ENCODE measurements around the gene PRRT2.
"Not testable (repeated sequence)": the region's sequence is repeated elsewhere in the genome, so short reads cannot be mapped to it uniquely, and the experiment has no call there.

PRRT2 gene

DNA sequence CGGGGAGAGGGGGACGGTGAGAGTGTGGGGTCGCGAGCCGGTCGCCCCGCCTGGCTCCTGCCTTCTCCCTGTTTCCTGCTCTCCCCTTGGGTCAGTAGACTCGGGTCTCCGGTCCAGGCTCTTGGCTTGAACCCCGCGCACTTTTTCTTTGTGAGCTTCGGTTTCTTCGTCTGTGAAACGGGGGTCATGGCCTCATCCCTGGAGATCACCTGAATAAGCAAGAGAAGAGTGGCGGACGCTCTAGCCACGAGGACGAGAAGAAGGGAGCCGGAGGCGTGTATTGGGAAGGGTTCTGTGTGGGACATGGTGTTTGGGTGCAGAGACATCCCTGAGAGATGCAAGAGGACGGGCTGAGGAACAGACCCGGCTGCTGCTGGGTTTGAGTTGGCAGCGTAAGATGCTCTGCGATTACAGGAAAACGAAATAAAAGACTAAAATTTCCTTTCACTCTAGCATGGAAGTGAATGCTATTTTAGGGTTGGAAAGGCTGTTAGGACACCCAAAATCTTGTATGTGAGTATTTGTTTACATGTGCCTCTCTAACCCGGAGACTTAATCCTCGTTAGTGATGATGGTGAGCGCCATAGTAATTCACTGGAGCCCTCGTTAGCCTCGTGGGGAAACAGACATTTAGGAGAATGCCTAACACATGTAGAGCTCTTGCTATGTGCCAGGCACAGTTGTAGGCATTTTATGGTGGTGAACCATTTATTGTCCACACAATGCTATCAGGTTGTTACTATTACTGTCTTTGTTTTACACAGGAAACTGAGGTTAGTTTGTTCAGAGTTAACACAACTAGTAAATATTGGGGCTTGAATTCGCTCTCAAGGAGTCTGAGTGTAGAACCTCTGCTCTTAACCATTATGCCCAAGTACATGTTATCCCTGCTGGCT, 20.8 kb upstream of the PRRT2 start:
- no peak for DNase-seq

DNA sequence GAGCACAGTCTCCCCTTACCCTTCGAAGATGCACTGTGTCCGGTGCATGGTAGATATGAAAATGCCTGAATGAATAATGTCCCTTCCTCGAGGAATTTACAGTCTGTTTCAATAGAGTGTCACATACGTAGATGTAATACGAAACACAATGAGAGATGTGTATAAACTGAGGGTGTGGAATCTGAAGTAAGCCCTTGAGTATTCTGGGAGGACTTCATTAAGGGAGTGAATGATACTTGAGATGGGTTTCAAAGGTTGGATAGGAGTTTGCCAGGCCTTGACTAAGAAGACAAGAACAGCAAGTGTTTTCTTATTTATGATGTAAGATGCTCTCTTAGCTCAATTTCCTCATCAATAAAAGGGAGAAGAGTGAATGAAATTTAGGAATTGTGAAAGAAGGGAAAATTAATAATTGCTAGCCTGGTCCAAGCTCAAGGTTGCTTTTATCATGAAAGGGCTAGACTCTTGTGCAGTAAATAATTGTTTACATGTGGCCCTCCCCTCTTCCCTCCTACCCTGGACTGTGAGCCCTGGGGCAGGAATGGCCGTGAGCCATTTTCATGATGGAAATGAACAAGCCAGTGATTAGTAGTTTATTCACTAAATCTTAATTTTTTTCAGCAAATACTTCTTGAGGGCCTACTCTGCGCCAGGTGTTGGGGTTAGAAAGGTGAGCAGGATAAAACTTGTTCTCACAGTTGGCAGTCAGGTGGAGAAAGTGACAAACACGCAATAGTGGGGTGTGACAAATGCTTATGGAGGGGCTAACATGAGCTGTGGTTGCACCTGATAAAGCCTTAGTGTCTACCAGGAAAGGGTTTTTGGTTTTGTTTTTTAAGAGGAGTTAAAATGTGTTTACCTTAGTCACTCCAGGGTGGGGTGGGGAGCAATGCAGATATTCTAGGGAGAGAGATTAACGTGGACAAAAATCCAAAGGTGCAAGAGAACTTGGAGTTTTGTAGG, 19.9 kb upstream of the PRRT2 start:
- no peak for DNase-seq

DNA sequence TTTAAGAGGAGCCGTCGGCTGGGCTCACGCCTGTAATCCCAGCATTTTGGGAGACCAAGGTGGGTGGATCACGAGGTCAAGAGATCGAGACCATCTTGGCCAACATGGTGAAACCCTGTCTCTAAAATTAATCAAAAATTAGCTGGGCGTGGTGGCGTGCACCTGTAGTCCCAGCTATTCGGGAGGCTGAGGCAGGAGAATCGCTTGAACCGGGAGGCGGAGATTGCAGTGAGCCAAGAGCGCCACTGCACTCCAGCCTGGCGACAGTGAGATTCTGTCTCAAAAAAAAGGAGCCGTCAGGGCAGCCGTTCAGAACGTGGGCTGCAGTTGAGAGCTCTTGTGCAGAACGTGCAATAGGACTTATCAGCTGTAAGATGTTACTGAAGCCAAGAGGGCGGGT, 18.8 kb upstream of the PRRT2 start:
- DNase-seq, result not testable (repeated sequence)

DNA sequence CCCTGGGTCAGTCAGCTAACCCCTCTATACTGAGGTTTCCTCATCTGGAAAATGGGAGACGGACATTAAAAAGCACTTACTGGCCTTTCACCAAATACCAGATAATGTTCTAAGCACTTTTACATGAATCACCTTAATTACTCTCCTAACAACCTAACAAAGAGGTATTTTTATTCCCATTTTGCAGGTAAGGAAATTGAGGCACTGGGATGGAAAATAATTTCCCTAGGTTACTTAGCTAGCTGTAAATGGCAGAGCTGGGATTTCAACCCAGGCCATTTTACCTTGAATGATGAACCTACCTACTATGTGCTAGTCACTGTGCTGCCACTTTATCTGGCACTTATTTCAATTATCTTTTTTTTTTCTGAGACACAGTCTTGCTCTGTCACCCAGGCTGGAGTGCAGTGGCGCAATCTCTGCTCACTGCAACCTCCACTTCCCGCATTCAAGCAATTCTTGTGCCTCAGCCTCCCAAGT, 17.7 kb upstream of the PRRT2 start:
- no peak for DNase-seq

DNA sequence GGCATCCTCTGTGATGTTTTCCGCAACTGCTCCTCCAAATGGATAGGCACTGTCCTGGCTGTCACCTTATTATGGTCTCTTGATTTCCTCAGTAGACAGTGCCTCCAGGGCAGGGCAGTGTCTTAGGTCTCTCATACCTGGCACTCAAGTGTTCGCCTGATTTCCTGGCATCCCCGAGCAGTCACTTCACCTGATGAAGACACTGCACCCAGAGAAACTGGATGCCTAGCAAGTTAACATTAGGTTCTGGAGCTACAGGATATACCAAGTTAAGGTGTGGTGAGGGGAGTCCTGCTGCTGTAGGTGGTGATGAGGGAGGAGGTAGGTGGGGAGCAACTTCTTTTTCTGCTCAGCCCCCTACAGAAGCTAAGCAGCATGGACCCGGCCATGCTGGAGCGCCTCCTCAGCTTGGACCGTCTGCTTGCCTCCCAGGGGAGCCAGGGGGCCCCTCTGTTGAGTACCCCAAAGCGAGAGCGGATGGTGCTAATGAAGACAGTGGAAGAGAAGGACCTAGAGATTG, 9.5 kb upstream of the PRRT2 start:
- DNase-seq, result no peak

DNA sequence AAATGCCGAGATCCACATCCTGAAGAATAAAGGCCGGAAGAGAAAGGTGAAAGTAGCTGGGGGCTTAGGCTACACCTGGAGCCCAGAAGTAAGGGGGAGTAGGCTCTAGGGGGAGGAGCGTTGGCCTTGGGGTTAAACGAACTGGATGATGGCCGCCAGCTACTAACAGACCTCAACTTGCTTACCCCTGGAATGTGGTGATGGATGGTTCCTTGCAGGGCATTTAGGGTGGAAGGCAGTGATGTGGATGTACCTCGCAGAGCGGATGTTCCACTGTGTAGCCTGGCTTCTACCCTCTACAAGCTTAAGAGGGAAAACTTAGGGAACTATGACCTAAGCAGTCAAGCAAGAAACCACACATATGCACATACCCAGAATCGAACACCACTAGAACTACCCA, 8.0 kb upstream of the PRRT2 start:
- DNase-seq, result no peak

DNA sequence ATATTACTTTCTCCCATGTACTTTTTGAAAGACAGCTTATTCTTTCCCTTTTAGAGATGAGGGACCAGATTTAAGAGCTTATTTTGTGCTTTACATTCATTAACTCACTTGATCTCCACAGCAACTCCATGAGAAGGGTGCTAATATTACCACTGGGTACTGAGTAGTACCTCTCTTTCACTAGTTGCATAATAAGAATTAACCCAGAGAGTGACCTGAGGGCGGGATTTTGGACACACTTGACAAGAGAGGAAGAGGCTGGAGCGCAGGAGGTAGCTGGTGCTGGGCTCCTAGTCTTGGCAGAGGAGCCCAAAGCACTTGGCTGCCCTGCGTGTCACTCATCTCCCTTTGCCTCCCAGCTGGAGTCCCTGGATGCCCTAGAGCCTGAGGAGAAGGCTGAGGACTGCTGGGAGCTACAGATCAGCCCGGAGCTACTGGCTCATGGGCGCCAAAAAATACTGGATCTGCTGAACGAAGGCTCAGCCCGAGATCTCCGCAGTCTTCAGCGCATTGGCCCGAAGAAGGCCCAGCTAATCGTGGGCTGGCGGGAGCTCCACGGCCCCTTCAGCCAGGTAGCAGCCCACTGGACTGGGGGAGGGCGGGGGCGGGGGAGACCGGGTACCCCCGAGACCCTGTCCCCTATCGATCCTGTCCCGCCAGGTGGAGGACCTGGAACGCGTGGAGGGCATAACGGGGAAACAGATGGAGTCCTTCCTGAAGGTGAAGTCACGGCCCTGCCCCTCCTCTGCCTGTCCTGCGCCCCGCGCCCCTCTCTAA, 7.3 kb upstream of the PRRT2 start:
- DNase-seq, result peak; percentile 21

DNA sequence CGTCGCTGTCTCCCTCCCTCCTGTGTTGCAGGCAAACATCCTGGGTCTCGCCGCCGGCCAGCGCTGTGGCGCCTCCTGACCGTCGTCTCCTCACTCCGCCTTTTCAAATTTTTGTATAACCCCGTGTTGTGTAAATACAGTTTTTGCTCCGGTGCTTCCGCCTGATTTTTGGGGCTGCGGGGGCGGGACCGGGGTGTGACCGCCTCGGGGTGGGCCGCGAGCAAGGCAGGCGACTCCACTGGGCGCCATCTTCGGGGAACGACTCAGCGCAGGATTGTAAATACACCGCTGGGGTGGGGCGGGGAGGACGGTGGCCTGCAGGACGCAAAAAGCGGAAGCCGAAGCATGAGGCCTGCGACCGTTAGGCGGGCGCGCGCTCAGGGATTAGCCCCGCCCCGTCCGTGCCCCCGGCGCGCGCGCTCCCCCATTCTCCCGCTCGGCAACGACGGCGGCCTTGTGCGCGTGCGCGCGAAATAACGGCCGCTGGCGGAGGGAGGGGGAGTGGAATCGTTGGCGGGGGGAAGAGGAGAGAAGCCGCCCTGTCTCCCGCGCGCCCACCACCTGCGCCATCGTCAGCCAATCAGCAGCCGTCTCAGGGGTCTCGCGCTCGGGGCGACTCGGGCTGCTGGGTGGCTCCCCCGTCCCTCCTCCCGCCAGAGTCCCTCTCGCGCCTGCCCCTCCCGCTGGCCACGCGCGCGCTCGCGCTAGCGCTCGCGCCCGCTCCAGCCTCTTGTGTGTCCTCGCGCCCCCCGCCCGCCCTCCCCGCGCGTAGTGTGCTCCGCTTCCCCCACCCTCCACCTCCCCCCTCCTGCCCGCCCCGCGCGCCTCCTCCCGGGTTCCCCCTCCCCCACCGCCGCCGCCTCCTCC, 6.5 kb upstream of the PRRT2 start:
- peak; percentile 93 for DNase-seq

DNA sequence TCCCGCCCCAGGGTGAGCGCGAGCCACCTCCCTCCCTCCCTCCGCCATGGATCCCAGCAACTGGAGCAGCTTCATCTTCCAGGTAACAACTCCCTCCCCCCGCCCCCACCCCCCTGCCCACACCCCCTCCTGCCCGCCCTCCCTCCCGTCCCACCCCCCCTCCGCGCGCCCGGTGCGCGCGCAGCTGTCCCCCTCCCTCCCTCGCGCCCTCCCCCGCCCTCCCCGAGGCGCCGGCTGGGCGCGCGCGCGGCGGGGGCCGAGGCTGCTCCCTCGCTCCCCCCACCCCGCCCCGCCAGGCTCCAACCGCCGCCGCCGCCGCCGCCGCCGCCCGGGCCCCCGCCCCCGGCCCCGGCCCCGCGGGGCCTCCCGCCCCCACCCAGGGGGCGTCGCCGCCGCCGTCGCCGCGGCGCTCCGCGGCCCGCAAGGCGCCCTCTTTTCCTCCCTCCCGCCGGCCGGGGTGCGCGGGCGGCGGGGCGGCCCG, 5.9 kb upstream of the PRRT2 start, which contains the start of gene MAZ:
Gene MAZ (plus strand): TSS at position 431 of the 481 bp plus-strand sequence. CDS start 173 bp downstream, outside the sequence.
- no peak for DNase-seq

DNA sequence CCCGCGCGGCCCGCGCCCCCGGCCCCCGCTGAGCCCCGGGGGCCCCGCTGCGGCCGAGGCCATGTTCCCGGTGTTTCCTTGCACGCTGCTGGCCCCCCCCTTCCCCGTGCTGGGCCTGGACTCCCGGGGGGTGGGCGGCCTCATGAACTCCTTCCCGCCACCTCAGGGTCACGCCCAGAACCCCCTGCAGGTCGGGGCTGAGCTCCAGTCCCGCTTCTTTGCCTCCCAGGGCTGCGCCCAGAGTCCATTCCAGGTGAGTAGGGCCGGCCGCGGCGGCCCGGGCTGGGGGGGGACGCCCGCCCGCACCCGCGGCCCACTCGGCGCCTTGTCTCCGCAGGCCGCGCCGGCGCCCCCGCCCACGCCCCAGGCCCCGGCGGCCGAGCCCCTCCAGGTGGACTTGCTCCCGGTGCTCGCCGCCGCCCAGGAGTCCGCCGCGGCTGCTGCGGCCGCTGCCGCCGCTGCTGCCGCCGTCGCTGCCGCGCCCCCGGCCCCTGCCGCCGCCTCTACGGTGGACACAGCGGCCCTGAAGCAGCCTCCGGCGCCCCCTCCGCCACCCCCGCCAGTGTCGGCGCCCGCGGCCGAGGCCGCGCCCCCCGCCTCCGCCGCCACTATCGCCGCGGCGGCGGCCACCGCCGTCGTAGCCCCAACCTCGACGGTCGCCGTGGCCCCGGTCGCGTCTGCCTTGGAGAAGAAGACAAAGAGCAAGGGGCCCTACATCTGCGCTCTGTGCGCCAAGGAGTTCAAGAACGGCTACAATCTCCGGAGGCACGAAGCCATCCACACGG, 5.2 kb upstream of the PRRT2 start:
- DNase-seq, result no peak

DNA sequence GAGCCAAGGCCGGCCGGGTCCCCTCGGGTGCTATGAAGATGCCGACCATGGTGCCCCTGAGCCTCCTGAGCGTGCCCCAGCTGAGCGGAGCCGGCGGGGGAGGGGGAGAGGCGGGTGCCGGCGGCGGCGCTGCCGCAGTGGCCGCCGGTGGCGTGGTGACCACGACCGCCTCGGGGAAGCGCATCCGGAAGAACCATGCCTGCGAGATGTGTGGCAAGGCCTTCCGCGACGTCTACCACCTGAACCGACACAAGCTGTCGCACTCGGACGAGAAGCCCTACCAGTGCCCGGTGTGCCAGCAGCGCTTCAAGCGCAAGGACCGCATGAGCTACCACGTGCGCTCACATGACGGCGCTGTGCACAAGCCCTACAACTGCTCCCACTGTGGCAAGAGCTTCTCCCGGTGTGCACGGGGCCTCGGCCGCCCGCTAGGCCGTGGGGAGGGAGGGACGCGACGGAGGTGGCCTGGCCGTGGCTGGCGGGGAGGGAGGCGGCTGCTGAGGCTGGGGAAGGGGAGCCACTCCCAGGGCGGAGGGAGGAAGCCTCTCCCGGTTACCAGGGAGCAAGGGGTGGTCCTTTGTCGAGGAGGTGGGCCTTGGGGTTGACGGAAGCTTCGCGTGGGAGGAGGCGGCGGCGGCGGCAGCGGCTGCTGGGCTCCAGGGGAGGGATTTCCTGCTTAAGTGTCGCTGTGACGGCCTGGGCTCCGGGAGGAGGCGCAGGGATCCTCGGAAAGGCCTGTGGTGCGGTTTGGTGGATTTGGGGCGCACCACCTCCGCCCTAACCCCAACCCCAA, 4.4 kb upstream of the PRRT2 start:
- DNase-seq, result peak; percentile 74

DNA sequence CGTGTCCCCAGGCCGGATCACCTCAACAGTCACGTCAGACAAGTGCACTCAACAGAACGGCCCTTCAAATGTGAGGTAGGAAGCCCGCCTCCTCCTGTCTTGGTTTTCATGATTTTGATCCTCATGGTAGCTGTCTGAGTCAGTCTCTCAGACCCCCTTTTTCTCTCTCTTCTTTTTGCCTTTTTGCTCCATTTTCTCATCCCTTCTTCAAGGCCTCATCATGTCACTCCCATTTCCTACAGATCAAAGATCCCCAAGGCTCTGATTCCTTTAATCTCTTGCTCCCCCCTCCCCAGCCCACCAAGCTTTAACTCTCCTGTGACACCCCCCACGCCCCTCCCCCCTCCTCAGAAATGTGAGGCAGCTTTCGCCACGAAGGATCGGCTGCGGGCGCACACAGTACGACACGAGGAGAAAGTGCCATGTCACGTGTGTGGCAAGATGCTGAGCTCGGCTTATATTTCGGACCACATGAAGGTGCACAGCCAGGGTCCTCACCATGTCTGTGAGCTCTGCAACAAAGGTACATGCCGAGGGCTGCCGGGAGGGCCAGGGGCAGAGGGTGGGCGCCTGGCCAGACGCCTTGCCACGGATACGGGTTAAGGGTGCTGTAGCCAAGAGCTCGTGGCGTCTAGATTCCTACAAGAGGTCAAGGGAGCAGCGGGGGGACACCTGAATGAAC, 3.6 kb upstream of the PRRT2 start:
- DNase-seq, result no peak

DNA sequence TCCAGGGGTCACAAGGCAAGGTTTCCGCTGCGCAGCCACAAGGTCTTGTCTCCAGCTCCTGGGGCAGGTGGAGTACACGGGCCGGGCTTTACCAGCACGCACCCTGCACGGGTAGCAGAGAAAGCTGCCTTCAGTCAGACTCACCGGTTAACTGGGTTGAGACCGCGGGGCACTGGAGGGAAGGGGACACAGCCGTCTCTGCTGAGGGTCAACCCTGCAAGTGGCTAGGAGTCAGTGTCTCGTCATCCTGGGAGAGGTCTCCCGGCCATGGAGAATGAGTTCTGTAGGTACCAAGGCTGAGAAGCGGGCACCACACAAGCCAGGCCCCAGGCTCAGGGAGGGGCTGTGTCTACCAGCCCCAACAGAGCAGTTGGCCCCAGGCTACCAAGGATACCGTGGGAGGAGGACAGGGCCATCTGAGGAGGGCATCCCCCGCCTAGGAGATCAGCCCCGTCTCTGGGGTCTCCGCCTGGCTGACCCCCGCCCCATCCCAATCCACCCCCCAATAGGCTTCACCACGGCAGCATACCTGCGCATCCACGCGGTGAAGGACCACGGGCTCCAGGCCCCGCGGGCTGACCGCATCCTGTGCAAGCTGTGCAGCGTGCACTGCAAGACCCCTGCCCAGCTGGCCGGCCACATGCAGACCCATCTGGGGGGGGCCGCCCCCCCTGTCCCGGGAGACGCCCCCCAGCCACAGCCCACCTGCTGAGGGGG, 2.8 kb upstream of the PRRT2 start:
- DNase-seq, result no peak

DNA sequence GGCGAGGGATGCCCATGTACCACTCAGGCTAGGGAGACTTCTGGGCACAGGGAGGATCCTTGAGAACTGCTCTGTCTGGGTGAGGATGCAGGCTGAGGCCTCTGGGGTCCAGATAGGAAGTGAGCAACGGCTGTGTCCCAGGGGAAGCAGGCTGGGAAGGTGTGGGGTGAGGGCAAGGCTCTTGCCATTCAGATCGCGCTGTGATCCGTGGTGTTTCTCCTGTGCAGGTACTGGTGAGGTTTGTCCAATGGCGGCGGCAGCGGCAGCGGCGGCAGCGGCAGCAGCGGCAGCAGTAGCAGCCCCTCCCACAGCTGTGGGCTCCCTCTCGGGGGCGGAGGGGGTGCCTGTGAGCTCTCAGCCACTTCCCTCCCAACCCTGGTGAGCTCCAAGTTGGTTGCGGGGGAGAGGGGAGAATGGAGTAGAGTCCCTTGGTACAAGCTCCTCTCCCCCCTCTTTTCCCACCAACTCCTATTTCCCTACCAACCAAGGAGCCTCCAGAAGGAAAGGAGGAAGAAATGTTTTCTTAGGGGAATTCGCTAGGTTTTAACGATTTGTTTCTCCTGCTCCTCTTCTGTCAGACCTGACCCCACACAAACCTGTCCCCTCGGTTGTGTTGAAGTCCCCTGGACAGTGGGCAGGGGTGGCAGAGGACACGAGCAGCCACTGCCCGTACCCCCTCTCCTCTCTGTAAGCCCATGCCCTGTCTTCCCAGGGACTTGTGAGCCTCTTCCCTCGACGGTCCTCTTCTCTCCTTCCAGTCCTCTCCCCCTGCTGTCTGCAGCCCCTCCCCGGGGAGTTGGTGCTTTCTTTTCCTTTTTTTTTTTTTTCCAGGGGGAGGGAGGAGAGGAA, 1.9 kb upstream of the PRRT2 start:
- no peak for DNase-seq

DNA sequence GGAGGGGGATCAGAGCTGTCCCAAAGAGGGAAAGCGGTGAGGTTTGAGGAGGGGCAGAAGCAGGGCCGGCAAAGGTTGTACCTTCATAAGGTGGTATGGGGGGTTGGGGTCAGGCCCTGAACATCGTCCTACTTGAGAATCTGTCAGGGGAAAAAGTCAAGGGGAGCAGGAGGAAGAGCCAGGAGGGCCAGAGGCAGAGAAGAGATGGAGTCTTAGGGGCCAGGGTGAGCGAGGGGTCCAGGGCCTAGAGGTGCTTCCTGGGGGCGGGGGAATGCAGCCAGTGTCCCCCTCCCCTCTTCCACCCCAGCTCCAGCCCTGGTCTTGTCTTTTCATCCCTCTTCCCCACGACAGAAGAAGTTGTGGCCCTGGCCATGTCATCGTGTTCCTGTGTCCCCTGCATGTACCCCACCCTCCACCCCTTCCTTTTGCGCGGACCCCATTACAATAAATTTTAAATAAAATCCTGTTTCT, 1.3 kb upstream of the PRRT2 start:
- DNase-seq, result no peak

DNA sequence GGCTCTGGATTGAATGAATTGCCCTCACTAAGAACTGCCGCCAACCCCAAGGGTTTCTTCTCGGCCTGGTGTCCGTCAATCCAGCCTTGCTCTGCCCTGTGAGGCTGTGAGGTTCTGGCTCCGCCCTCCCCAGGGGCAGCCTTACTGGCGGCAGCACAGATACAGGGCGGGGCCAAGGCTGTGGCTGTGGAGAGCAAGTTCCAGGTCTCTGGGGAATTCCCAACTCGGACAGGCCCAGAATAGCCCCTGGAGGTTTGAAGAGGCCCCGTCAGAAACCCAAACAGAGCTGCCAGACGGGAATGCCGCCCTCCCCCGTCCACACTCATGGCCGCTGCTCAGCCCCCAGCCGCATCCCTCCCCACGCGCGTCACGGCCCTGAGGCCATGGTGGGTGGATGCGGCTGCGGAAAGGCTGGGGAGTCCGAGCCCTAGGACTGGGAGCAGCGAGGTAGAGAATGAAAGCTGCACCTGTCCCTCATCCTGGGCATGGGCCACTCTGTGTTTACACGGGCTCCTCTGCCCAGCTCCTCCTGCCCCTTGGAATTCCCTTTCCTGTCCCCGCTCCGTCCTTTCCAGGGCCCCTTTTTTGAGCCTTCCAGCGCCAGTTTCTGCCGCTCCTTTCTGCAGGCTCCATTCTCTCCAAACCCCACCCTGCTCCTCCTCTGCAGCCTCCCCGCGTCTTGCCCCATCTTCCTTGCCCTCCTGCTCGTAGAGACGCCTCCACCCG, 660 bp upstream of the PRRT2 start:
- DNase-seq, result peak; percentile 76
